ENCODE measurements around the gene SLIT1.

DNA sequence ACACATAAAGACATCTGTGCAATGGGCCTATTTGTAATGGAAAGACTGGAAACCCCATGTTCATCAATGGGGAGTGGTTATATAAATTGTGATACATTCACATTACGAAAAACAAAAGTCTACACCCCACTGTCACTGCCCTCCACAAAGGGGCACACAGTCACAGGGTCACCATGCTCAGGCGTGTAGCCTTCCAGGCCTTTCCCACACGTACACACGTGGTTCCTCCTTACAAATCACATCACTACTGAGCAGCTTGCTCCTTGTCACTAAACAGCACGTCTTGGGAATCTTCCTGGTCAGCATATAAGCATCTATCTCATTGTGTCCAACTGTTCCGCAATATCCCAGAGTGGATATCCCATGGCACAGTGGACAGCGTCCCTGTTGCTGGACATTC lies 163.1 kb downstream of the SLIT1 start:
- TF ChIP-seq POLR2A (IDR thresholded peaks at IDR 0.05) (no peak), CTCF (IDR thresholded peaks at IDR 0.05) (no peak)

All from uterus (tissue), 2 donors.